Keratinocyte (primary cell): ENCODE measurements around the gene SH3PXD2A.

ENCODE experiments used
- CTCF ChIP-seq, 3 experiments: IDR thresholded peaks in 1 of 3; conservative IDR thresholded peaks in 1 of 3; optimal IDR thresholded peaks in 1 of 3; 2 replicates in 2 of 3; 3 replicates in 1 of 3; pipeline versions ENCODE3 to v1.5.1; 2011; ENCODE audit warnings: low read length in 3 of 3, mild to moderate bottlenecking in 3 of 3, moderate library complexity in 2 of 3, control low read depth in 1 of 3, inconsistent platforms in 1 of 3; ENCODE audit not compliant: insufficient read depth in 2 of 3; ENCODE audit errors: extremely low read depth in 1 of 3
- EZH2 ChIP-seq: IDR thresholded peaks from one replicate; pipeline ENCODE4 v1.6.1; 2012; ENCODE audit warnings: inconsistent platforms, mild to moderate bottlenecking, low read length, moderate library complexity

- no peak for TF ChIP-seq EZH2
- peak in 1 of 3 experiments; percentile 26 for TF ChIP-seq CTCF (optimal IDR thresholded peaks at IDR 0.05 in 1 of 3, IDR thresholded peaks at IDR 0.05 in 1 of 3, conservative IDR thresholded peaks at IDR 0.05 in 1 of 3; ENCODE audit: extremely low read depth in 1 of 3, insufficient read depth in 2 of 3, low read length in 3 of 3)
Observed at GRCh38 chr10:103802637-103803353, 52.6 kb downstream of the SH3PXD2A start.
